ENCODE measurements around the gene OMG. TPM values are rescaled to one million over a fixed set of nuclear protein-coding genes. Genes with fewer than 3 reads are reported as not detected.

Gene OMG
- polyA plus RNA-seq, 3 donors = 0.83 to 2.2 TPM; not detected in 1

DNA sequence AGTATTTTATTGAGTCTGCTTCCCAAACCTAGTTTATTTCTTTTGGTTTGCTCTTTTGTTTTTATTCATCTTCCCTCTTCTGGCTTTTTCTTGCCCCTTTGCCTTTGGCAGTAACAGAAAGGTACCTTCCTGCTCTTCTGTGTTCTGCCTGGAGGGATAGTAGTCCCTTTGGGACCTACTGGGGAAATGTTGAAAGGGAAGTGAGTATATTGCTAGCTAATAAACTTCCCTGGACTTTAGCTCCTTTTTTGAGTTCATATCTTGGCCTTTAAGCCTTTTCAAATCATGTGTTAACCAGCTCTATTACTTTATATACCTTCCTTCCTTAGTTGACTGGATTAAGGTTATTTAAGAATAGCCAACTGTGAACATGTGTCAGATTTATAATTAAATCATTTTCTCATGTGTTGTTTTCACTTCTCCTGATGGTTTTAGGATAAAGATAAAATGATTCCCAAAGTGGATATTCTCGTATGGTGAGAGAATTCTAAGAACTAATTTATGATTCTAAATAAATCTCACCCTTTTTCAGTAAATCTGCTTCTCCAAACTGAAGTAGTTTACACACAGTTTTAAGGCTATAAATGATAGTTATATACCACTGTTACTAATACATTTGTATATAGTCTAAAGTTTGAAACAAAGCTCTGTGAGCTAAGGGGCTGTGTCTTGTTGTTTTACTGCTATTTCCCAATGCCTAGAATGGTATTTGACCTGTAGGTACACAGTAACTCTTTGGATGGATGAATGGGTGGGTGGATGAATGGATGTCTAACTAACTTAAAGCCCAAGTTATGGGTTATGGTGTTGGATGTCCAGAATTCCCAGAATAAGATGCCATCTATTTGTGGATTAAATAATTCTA lies 45.7 kb downstream of the OMG start:
- Mint-ChIP-seq H3K4me1 (peaks cover 3% of the 10 kb centered on the region), H3K27me3 (ENCODE audit: low read depth in 3 of 3) (no peaks in the 10 kb centered on the region), H3K4me3 (no peak overlapping the region), H3K36me3 (peaks cover 14 to 25% of the 10 kb centered on the region in 2 donors), H3K27ac (peak overlapping the region in 2 of 7 donors; percentile 56 to 63), H3K9me3 (no peaks in the 10 kb centered on the region)
- intact Hi-C loops (cut with micrococcal nuclease) = no loop called here
- WGBS (ENCODE audit: insufficient coverage) = no CpG with 5 or more reads among the region's 1 CpG
- H3K27me3 ChIP-seq (ENCODE audit: control insufficient read depth in 2 of 2, insufficient read depth in 2 of 2, low read length in 2 of 2) = no peaks in the 10 kb centered on the region
- H3K4me3 ChIP-seq (replicated peaks in 1 of 3; ENCODE audit: low read depth in 2 of 3, low read length in 3 of 3) = no peak overlapping the region
- no peak overlapping the region for H3K27ac ChIP-seq (ENCODE audit: low read depth in 1 of 2, low read length in 2 of 2)
- H3K4me2 ChIP-seq (replicated peaks; ENCODE audit: extremely low read depth, low read length, poor library complexity, severe bottlenecking) = no peak overlapping the region
- TF ChIP-seq, protein P1, sequence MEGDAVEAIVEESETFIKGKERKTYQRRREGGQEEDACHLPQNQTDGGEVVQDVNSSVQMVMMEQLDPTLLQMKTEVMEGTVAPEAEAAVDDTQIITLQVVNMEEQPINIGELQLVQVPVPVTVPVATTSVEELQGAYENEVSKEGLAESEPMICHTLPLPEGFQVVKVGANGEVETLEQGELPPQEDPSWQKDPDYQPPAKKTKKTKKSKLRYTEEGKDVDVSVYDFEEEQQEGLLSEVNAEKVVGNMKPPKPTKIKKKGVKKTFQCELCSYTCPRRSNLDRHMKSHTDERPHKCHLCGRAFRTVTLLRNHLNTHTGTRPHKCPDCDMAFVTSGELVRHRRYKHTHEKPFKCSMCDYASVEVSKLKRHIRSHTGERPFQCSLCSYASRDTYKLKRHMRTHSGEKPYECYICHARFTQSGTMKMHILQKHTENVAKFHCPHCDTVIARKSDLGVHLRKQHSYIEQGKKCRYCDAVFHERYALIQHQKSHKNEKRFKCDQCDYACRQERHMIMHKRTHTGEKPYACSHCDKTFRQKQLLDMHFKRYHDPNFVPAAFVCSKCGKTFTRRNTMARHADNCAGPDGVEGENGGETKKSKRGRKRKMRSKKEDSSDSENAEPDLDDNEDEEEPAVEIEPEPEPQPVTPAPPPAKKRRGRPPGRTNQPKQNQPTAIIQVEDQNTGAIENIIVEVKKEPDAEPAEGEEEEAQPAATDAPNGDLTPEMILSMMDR (IDR thresholded peaks at IDR 0.05) = no peak
- H3K9me3 ChIP-seq (replicated peaks in 1 of 2; ENCODE audit: control insufficient read depth in 1 of 2, insufficient read depth in 1 of 2, low read length in 2 of 2) = no peaks in the 10 kb centered on the region
- no peak for DNase-seq
- no peaks in the 10 kb centered on the region for H3K79me2 ChIP-seq (ENCODE audit: insufficient read depth, low read length)
- no peak overlapping the region for H2AFZ ChIP-seq (ENCODE audit: insufficient read depth, low read depth, low read length, poor library complexity, severe bottlenecking)
- no peaks in the 10 kb centered on the region for H4K20me1 ChIP-seq (ENCODE audit: insufficient read depth, low read length)
- no peak overlapping the region for H3K9ac ChIP-seq (ENCODE audit: insufficient read depth, low read length, poor library complexity, severe bottlenecking)
- H3K36me3 ChIP-seq (replicated peaks in 1 of 2; ENCODE audit: control insufficient read depth in 1 of 2, insufficient read depth in 2 of 2, low read length in 2 of 2) = peaks cover 0 to 18% of the 10 kb centered on the region in 2 donors
- no peaks in the 10 kb centered on the region for H3K4me1 ChIP-seq (ENCODE audit: control insufficient read depth in 1 of 2, insufficient read depth in 2 of 2, low read length in 2 of 2)

DNA sequence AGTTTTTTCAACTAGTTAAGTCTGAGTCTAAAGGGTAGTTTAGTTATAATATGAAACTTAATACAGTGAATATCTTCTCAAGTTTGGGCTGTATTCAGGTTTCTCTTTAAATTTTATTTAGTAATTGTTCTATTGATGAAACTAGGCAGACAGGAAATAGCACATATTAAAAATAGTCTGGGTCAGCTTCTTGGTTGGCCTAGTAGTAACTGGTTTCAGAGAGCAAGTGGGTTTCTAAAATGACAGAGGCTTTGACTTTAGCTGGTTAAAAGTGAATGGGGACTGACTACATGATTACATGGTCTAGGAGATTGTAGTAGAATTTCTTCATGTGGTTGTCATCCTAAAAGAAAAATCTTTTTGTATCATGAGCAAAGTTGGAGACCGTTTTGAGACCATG lies 46.8 kb downstream of the OMG start:
- H3K27me3 ChIP-seq (ENCODE audit: control insufficient read depth in 2 of 2, insufficient read depth in 2 of 2, low read length in 2 of 2) = no peaks in the 10 kb centered on the region
- H3K9me3 ChIP-seq (replicated peaks in 1 of 2; ENCODE audit: control insufficient read depth in 1 of 2, insufficient read depth in 1 of 2, low read length in 2 of 2) = no peaks in the 10 kb centered on the region
- H2AFZ ChIP-seq (ENCODE audit: insufficient read depth, low read depth, low read length, poor library complexity, severe bottlenecking) = no peak overlapping the region
- peaks cover 3% of the 10 kb centered on the region for H3K4me1 Mint-ChIP-seq
- no peak overlapping the region for H3K4me3 Mint-ChIP-seq
- TF ChIP-seq, protein P1 (IDR thresholded peaks at IDR 0.05) = no peak
- H3K27me3 Mint-ChIP-seq (ENCODE audit: low read depth in 3 of 3) = no peaks in the 10 kb centered on the region
- peaks cover 22 to 36% of the 10 kb centered on the region in 2 donors for H3K36me3 Mint-ChIP-seq
- H3K4me3 ChIP-seq (replicated peaks in 1 of 3; ENCODE audit: low read depth in 2 of 3, low read length in 3 of 3) = no peak overlapping the region
- H3K27ac ChIP-seq (ENCODE audit: low read depth in 1 of 2, low read length in 2 of 2) = no peak overlapping the region
- H3K4me1 ChIP-seq (ENCODE audit: control insufficient read depth in 1 of 2, insufficient read depth in 2 of 2, low read length in 2 of 2) = no peaks in the 10 kb centered on the region
- DNase-seq = no peak
- no peak overlapping the region for H3K4me2 ChIP-seq (replicated peaks; ENCODE audit: extremely low read depth, low read length, poor library complexity, severe bottlenecking)
- H4K20me1 ChIP-seq (ENCODE audit: insufficient read depth, low read length) = no peaks in the 10 kb centered on the region
- H3K79me2 ChIP-seq (ENCODE audit: insufficient read depth, low read length) = no peaks in the 10 kb centered on the region
- no peaks in the 10 kb centered on the region for H3K9me3 Mint-ChIP-seq
- H3K27ac Mint-ChIP-seq = no peak overlapping the region
- WGBS (ENCODE audit: insufficient coverage) = no CpG with 5 or more reads among the region's 1 CpG
- intact Hi-C loops (cut with micrococcal nuclease) = no loop called here
- peaks cover 3 to 29% of the 10 kb centered on the region in 2 donors for H3K36me3 ChIP-seq (replicated peaks in 1 of 2; ENCODE audit: control insufficient read depth in 1 of 2, insufficient read depth in 2 of 2, low read length in 2 of 2)
- H3K9ac ChIP-seq (ENCODE audit: insufficient read depth, low read length, poor library complexity, severe bottlenecking) = no peak overlapping the region

All from CD14-positive monocyte (primary cell).